Keratinocyte (primary cell): Measurements from ENCODE around the gene GPC3. TPM values are rescaled to one million over a fixed set of nuclear protein-coding genes. Genes with fewer than 3 reads are reported as not detected.
A peak's percentile ranks its signal among the peaks of the same experiment; 100 is the strongest.

ENCODE experiments used
- DNase-seq: peaks from one replicate; pipeline ENCODE4 v3.0.0-alpha.2; 2011; ENCODE audit warnings: low read depth, missing footprints, low spot score
- FAIRE-seq: peaks from 2 replicates; lab custom pipeline; 2011; peaks lifted over from hg19 to GRCh38; lab: Jason Lieb, UNC
- H2AFZ ChIP-seq: 2 replicates; pipeline ENCODE4 v1.6.0; 2012; ENCODE audit warnings: low read length, control low read depth, inconsistent platforms; ENCODE audit not compliant: control insufficient read depth
- H3K27ac ChIP-seq: 2 replicates; pipeline ENCODE4 v1.5.1; 2011; ENCODE audit warnings: low read length; ENCODE audit not compliant: control insufficient read depth, insufficient read depth
- H3K27me3 ChIP-seq: 3 replicates; pipeline ENCODE4 v1.6.0; 2011; ENCODE audit warnings: low read length; ENCODE audit not compliant: control insufficient read depth, insufficient read depth; ENCODE audit errors: extremely low read depth
- H3K36me3 ChIP-seq, 2 experiments: 2 replicates in 1 of 2; 3 replicates in 1 of 2; pipeline ENCODE4 v1.5.1; 2011; ENCODE audit warnings: low read length in 2 of 2, mild to moderate bottlenecking in 1 of 2; ENCODE audit not compliant: control insufficient read depth in 2 of 2, insufficient read depth in 2 of 2; ENCODE audit errors: extremely low read depth in 1 of 2
- H3K4me1 ChIP-seq: 3 replicates; pipeline ENCODE4 v1.5.1; 2011; ENCODE audit warnings: low read length; ENCODE audit not compliant: control insufficient read depth, insufficient read depth; ENCODE audit errors: extremely low read depth
- H3K4me2 ChIP-seq: 3 replicates; pipeline ENCODE4 v1.6.0; 2011; ENCODE audit warnings: low read depth, low read length; ENCODE audit not compliant: control insufficient read depth, insufficient read depth; ENCODE audit errors: extremely low read depth
- H3K4me3 ChIP-seq, 3 experiments: fragments of 200-600 bp in 1 of 3; sonication (generic) in 1 of 3; 2 replicates in 2 of 3; 3 replicates in 1 of 3; pipeline ENCODE4 v1.5.1; 2011 to 2016; ENCODE audit warnings: low read length in 3 of 3, mild to moderate bottlenecking in 3 of 3, control low read depth in 2 of 3, inconsistent platforms in 1 of 3, low read depth in 1 of 3, mixed read lengths in 1 of 3, mixed run types in 1 of 3, moderate library complexity in 1 of 3; ENCODE audit not compliant: control insufficient read depth in 2 of 3, insufficient read depth in 2 of 3; ENCODE audit errors: extremely low read depth in 1 of 3
- H3K79me2 ChIP-seq: 2 replicates; pipeline ENCODE4 v1.6.0; 2012; ENCODE audit warnings: low read length; ENCODE audit not compliant: control insufficient read depth, insufficient read depth
- H3K9ac ChIP-seq: 3 replicates; pipeline ENCODE4 v1.6.0; 2011; ENCODE audit warnings: low read length; ENCODE audit not compliant: control insufficient read depth, insufficient read depth; ENCODE audit errors: extremely low read depth
- H3K9me1 ChIP-seq: 3 replicates; pipeline ENCODE4 v1.6.0; 2011; ENCODE audit warnings: low read length; ENCODE audit not compliant: control insufficient read depth, insufficient read depth; ENCODE audit errors: extremely low read depth
- H3K9me3 ChIP-seq: 2 replicates; pipeline ENCODE4 v1.5.1; 2012; ENCODE audit warnings: low read depth, low read length; ENCODE audit not compliant: control insufficient read depth
- H4K20me1 ChIP-seq: 3 replicates; pipeline ENCODE4 v1.6.0; 2011; ENCODE audit warnings: low read length; ENCODE audit not compliant: control insufficient read depth, insufficient read depth; ENCODE audit errors: extremely low read depth
- EZH2 ChIP-seq: IDR thresholded peaks from one replicate; pipeline ENCODE4 v1.6.1; 2012; ENCODE audit warnings: inconsistent platforms, mild to moderate bottlenecking, low read length, moderate library complexity
- dilution Hi-C: fragments of 300-500 bp; cut with MboI; formaldehyde crosslinking; loops from one replicate; pipeline ENCODE4 v1.7.0; 2020; ENCODE audit warnings: low sequenced_read_pairs; ENCODE audit not compliant: extremely low pct_ligation_motif_present
- polyA plus RNA-seq, 5 experiments: library from polyadenylated mRNA; depleted of rRNA in 3 of 5; stranded (reverse) in 3 of 5; stranded (forward) in 1 of 5; unstranded in 1 of 5; fragments of >200 nt; gene quantifications; 1 replicate in 1 of 5; 2 replicates in 3 of 5; 3 replicates in 1 of 5; pipeline versions ENCODE4 v1.2.1 to v1.2.3, GENCODE V29; 2011 to 2012; ENCODE audit warnings: missing spikeins in 2 of 5, low read depth in 1 of 5, low replicate concordance in 1 of 5
- TF ChIP-seq, protein P1 (sequence below), 3 experiments: IDR thresholded peaks in 1 of 3; conservative IDR thresholded peaks in 1 of 3; optimal IDR thresholded peaks in 1 of 3; 2 replicates in 2 of 3; 3 replicates in 1 of 3; pipeline versions ENCODE3 to v1.5.1; 2011; ENCODE audit warnings: low read length in 3 of 3, mild to moderate bottlenecking in 3 of 3, moderate library complexity in 2 of 3, control low read depth in 1 of 3, inconsistent platforms in 1 of 3; ENCODE audit not compliant: insufficient read depth in 2 of 3; ENCODE audit errors: extremely low read depth in 1 of 3

Gene GPC3
- polyA plus RNA-seq, 1 donor (not counting 4 experiments of a cell fraction or from before 2014, with no cell fraction given) = 0.03 TPM

DNA sequence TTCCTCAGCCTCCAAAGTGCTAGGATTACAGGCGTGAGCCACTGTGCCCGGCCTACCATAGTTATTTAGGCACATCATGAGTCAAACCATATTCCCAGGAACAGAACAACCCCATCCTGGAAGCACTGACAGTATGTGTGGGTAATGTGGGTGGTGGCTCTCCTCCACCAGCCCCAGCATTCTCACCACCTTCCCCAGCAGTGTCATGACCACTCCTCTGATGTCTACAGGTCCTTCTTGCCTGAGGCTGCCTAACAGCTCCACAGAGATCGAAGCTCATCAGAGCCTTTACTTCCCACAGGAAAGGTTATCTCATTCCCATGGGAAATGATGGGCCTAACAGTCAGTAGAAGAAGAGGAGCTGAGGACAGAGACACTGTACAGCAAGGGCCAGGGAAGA lies 440.6 kb downstream of the GPC3 start:
- Histone ChIP-seq H3K9me3 (no peaks in the 10 kb centered on the region), H3K79me2 (no peaks in the 10 kb centered on the region), H3K9ac (no peak overlapping the region), H3K9me1 (no peaks in the 10 kb centered on the region), H3K27ac (peak overlapping the region; percentile 31), H4K20me1 (no peaks in the 10 kb centered on the region), H3K27me3 (no peaks in the 10 kb centered on the region), H2AFZ (no peak overlapping the region), H3K4me1 (no peaks in the 10 kb centered on the region), H3K4me2 (no peak overlapping the region), H3K36me3 (no peaks in the 10 kb centered on the region), H3K4me3 (no peak overlapping the region)
- dilution Hi-C loops = no loop called here
- FAIRE-seq = no peak
- TF ChIP-seq, protein P1, sequence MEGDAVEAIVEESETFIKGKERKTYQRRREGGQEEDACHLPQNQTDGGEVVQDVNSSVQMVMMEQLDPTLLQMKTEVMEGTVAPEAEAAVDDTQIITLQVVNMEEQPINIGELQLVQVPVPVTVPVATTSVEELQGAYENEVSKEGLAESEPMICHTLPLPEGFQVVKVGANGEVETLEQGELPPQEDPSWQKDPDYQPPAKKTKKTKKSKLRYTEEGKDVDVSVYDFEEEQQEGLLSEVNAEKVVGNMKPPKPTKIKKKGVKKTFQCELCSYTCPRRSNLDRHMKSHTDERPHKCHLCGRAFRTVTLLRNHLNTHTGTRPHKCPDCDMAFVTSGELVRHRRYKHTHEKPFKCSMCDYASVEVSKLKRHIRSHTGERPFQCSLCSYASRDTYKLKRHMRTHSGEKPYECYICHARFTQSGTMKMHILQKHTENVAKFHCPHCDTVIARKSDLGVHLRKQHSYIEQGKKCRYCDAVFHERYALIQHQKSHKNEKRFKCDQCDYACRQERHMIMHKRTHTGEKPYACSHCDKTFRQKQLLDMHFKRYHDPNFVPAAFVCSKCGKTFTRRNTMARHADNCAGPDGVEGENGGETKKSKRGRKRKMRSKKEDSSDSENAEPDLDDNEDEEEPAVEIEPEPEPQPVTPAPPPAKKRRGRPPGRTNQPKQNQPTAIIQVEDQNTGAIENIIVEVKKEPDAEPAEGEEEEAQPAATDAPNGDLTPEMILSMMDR (optimal IDR thresholded peaks at IDR 0.05 in 1 of 3, IDR thresholded peaks at IDR 0.05 in 1 of 3, conservative IDR thresholded peaks at IDR 0.05 in 1 of 3; ENCODE audit: extremely low read depth in 1 of 3, insufficient read depth in 2 of 3, low read length in 3 of 3) = no peak
- no peak for TF ChIP-seq EZH2
- DNase-seq = no peak

DNA sequence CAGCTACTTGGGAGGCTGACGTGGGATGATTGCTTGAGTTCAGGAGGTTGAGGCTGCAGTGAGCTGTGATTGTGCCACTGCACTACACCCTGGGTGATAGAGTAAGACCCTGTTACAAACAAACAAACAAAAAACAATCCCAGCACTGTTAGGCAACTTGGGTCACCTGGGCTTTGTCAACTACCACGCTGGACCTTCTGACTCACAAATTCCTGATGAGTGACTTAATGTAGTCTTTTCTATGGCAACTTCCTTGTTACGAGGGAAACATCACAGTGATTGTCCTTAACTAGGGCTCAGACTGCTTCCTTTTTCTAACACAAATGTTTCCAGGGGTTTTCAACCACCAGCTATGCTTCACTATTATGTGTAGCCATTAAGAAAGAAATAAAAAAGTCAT lies 441.3 kb downstream of the GPC3 start:
- no peaks in the 10 kb centered on the region for H3K79me2 ChIP-seq
- DNase-seq (peak; percentile 7), FAIRE-seq (peak; percentile 69)
- H4K20me1 ChIP-seq = no peaks in the 10 kb centered on the region
- H3K27me3 ChIP-seq = no peaks in the 10 kb centered on the region
- H2AFZ ChIP-seq = no peak overlapping the region
- H3K4me2 ChIP-seq = no peak overlapping the region
- no peak overlapping the region for H3K9ac ChIP-seq
- no peak overlapping the region for H3K4me3 ChIP-seq
- dilution Hi-C loops = no loop called here
- H3K4me1 ChIP-seq = no peaks in the 10 kb centered on the region
- no peaks in the 10 kb centered on the region for H3K36me3 ChIP-seq
- no peaks in the 10 kb centered on the region for H3K9me1 ChIP-seq
- H3K27ac ChIP-seq = peak overlapping the region; percentile 31
- TF ChIP-seq, protein P1 (optimal IDR thresholded peaks at IDR 0.05 in 1 of 3, IDR thresholded peaks at IDR 0.05 in 1 of 3, conservative IDR thresholded peaks at IDR 0.05 in 1 of 3; ENCODE audit: extremely low read depth in 1 of 3, insufficient read depth in 2 of 3, low read length in 3 of 3) = no peak
- no peak for TF ChIP-seq EZH2
- H3K9me3 ChIP-seq = no peaks in the 10 kb centered on the region
